Endothelial cell of umbilical vein (primary cell): ENCODE measurements around the gene CACNA2D3. TPM values are rescaled to one million over a fixed set of nuclear protein-coding genes. Genes with fewer than 3 reads are reported as not detected.

Source experiments
- BruUV-seq: library from RNA; stranded (reverse); fragments of 400-500 nt; replicated peaks from 2 replicates; lab custom pipeline; 2021; lab: Mats Ljungman, UMichigan
- CTCF ChIA-PET: fragments of 300-600, 350-600 bp; sonication (Branson Sonifier 250); formaldehyde crosslinking; loops from one replicate; lab custom pipeline; 2021; ENCODE audit warnings: antibody characterized with exemption, inconsistent platforms; lab: Charles Lee
- POLR2A ChIA-PET: fragments of 300-600, 350-600 bp; sonication (Branson Sonifier 250); formaldehyde crosslinking; loops from one replicate; lab custom pipeline; 2021; ENCODE audit warnings: antibody characterized with exemption, inconsistent platforms; lab: Charles Lee
- DNase-seq: peaks from one replicate; pipeline ENCODE4 v3.0.0-alpha.2; 2011; ENCODE audit warnings: low read depth, low spot score
- FAIRE-seq: peaks from 2 replicates; lab custom pipeline; 2011; peaks lifted over from hg19 to GRCh38; lab: Jason Lieb, UNC
- H2AFZ ChIP-seq: 2 replicates; pipeline ENCODE4 v1.6.0; 2012; ENCODE audit warnings: low read depth, low read length, control low read depth, inconsistent platforms
- H3K27ac ChIP-seq: 2 replicates; pipeline ENCODE4 v1.5.1; 2011; ENCODE audit warnings: low read depth, mild to moderate bottlenecking, control low read depth, low read length, moderate library complexity; ENCODE audit not compliant: insufficient read depth
- H3K27me3 ChIP-seq, 2 experiments: 2 replicates each; pipeline versions ENCODE4 v1.6.0 to v1.6.1; 2011; ENCODE audit warnings: low read length in 2 of 2, mixed read lengths in 1 of 2; ENCODE audit not compliant: control insufficient read depth in 2 of 2, insufficient read depth in 2 of 2
- H3K36me3 ChIP-seq, 2 experiments: 2 replicates in 1 of 2; 3 replicates in 1 of 2; pipeline ENCODE4 v1.5.1; 2011; ENCODE audit warnings: low read length in 2 of 2, mild to moderate bottlenecking in 1 of 2, moderate library complexity in 1 of 2; ENCODE audit not compliant: control insufficient read depth in 2 of 2, insufficient read depth in 2 of 2; ENCODE audit errors: extremely low read depth in 1 of 2
- H3K4me1 ChIP-seq: 3 replicates; pipeline ENCODE4 v1.5.1; 2011; ENCODE audit warnings: mild to moderate bottlenecking, low read length; ENCODE audit not compliant: control insufficient read depth, insufficient read depth; ENCODE audit errors: extremely low read depth
- H3K4me2 ChIP-seq: 2 replicates; pipeline ENCODE4 v1.6.1; 2011; ENCODE audit warnings: low read length, control low read depth, mixed read lengths; ENCODE audit not compliant: insufficient read depth
- H3K4me3 ChIP-seq, 3 experiments: fragments of 200-600 bp in 1 of 3; sonication (generic), shearing (Covaris generic) in 1 of 3; replicated peaks in 1 of 3; 2 replicates each; pipeline ENCODE4 v1.5.1; 2011 to 2016; ENCODE audit warnings: control low read depth in 3 of 3, low read length in 3 of 3, mild to moderate bottlenecking in 2 of 3, inconsistent platforms in 1 of 3, low read depth in 1 of 3, moderate library complexity in 1 of 3; ENCODE audit not compliant: insufficient read depth in 1 of 3
- H3K79me2 ChIP-seq: 2 replicates; pipeline ENCODE4 v1.6.0; 2012; ENCODE audit warnings: low read length, inconsistent platforms; ENCODE audit not compliant: control insufficient read depth, insufficient read depth
- H3K9ac ChIP-seq: replicated peaks from 2 replicates; pipeline ENCODE3; 2011; ENCODE audit warnings: low read length, control low read depth; ENCODE audit not compliant: insufficient read depth; ENCODE audit errors: extremely low read depth
- H3K9me1 ChIP-seq: replicated peaks from 3 replicates; pipeline ENCODE4 v1.6.0; 2011; ENCODE audit warnings: mild to moderate bottlenecking, low read length; ENCODE audit not compliant: control insufficient read depth, insufficient read depth; ENCODE audit errors: extremely low read depth
- H3K9me3 ChIP-seq: replicated peaks from 2 replicates; pipeline ENCODE4 v1.5.1; 2012; ENCODE audit warnings: low read length, inconsistent platforms; ENCODE audit not compliant: control insufficient read depth, insufficient read depth
- H4K20me1 ChIP-seq: replicated peaks from 2 replicates; pipeline ENCODE3; 2011; ENCODE audit warnings: mild to moderate bottlenecking, low read length; ENCODE audit not compliant: control insufficient read depth, insufficient read depth; ENCODE audit errors: extremely low read depth
- CTCF ChIP-seq, 2 donors: IDR thresholded peaks; 1 replicate in 1 of 2; 2 replicates in 1 of 2; pipeline ENCODE4 v1.5.1; 2011; ENCODE audit warnings: low read length in 2 of 2, mild to moderate bottlenecking in 2 of 2, moderate library complexity in 2 of 2, control low read depth in 1 of 2, inconsistent platforms in 1 of 2, low read depth in 1 of 2; ENCODE audit not compliant: insufficient read depth in 1 of 2; ENCODE audit errors: extremely low read depth in 1 of 2
- EZH2 ChIP-seq: IDR thresholded peaks from 2 replicates; pipeline ENCODE4 v1.6.1; 2012; ENCODE audit warnings: borderline replicate concordance, low read depth, mild to moderate bottlenecking, moderate library complexity, low read length, inconsistent platforms; ENCODE audit not compliant: severe bottlenecking
- FOS ChIP-seq: IDR thresholded peaks from 2 replicates; pipeline ENCODE4 v1.6.1; 2011; ENCODE audit warnings: mild to moderate bottlenecking, low read length, moderate library complexity, borderline replicate concordance; ENCODE audit not compliant: insufficient read depth
- GATA2 ChIP-seq: IDR thresholded peaks from 2 replicates; pipeline ENCODE4 v1.7.0; 2011; ENCODE audit warnings: low read depth, mild to moderate bottlenecking, moderate library complexity, mixed read lengths, low read length; ENCODE audit not compliant: insufficient read length, insufficient read depth
- JUN ChIP-seq: IDR thresholded peaks from 2 replicates; pipeline ENCODE4 v1.6.1; 2011; ENCODE audit warnings: borderline replicate concordance, low read depth; ENCODE audit not compliant: insufficient read length, insufficient read depth
- MAX ChIP-seq: IDR thresholded peaks from 2 replicates; pipeline ENCODE4 v1.6.1; 2011; ENCODE audit not compliant: insufficient read depth, insufficient read length
- MYC ChIP-seq: IDR thresholded peaks from one replicate; pipeline ENCODE4 v1.6.1; 2011; ENCODE audit warnings: mild to moderate bottlenecking, low read depth, low read length
- POLR2A ChIP-seq: IDR thresholded peaks from 2 replicates; pipeline ENCODE4 v1.6.1; 2012; ENCODE audit warnings: low read depth, mild to moderate bottlenecking, control low read depth, low read length
- POLR2AphosphoS5 ChIP-seq: IDR thresholded peaks from 2 replicates; pipeline ENCODE4 v1.6.1; 2012; ENCODE audit warnings: low read depth, mild to moderate bottlenecking, control low read depth, low read length, moderate library complexity; ENCODE audit not compliant: insufficient read depth
- dilution Hi-C: fragments of 300-500 bp; cut with MboI; formaldehyde crosslinking; loops from one replicate; pipeline ENCODE4 v1.15.0; 2019; ENCODE audit warnings: low sequenced_read_pairs; ENCODE audit not compliant: extremely low pct_ligation_motif_present
- intact Hi-C: fragments of 100-400 bp; cut with micrococcal nuclease; formaldehyde crosslinking; loops from one replicate; pipeline ENCODE4 v1.10.0; 2022
- polyA plus RNA-seq, 4 experiments: library from polyadenylated mRNA; depleted of rRNA in 3 of 4; stranded (reverse) in 3 of 4; unstranded in 1 of 4; fragments of >200 nt; gene quantifications; 2 replicates each; pipeline versions ENCODE4 v1.2.1 to v1.2.3, GENCODE V29; 2011 to 2012; ENCODE audit warnings: missing spikeins in 1 of 4
- total RNA-seq: library from RNA; stranded (reverse); gene quantifications from 2 replicates; pipeline ENCODE4 v1.2.3, GENCODE V29; 2021

The CACNA2D3 gene
- total and polyA plus RNA-seq, 2 donors (not counting 3 experiments of a cell fraction or from before 2014, with no cell fraction given), result not detected

GRCh38 chr3:54600441-54601204 lies 478.3 kb downstream of the CACNA2D3 start:
- ChIA-PET CTCF (no interaction called here), POLR2A (no interaction called here)
- Histone ChIP-seq H2AFZ (no peak overlapping the region), H3K4me2 (no peak overlapping the region), H3K9me3 (peaks cover 14% of the 10 kb centered on the region), H3K9ac (no peak overlapping the region), H3K4me3 (no peak overlapping the region), H4K20me1 (no peaks in the 10 kb centered on the region), H3K79me2 (no peaks in the 10 kb centered on the region), H3K4me1 (no peaks in the 10 kb centered on the region), H3K27me3 (no peaks in the 10 kb centered on the region), H3K27ac (no peak overlapping the region), H3K36me3 (no peaks in the 10 kb centered on the region), H3K9me1 (no peaks in the 10 kb centered on the region)
- no TSS peak for BruUV-seq
- no peak for FAIRE-seq
- TF ChIP-seq MAX (no peak), CTCF (IDR thresholded peaks at IDR 0.05; ENCODE audit: extremely low read depth in 1 of 2, insufficient read depth in 1 of 2, low read depth in 1 of 2, low read length in 2 of 2) (no peak), POLR2A (no peak), GATA2 (no peak), JUN (no peak), MYC (no peak), FOS (no peak), EZH2 (no peak), POLR2AphosphoS5 (no peak)
- DNase-seq, result no peak
- intact Hi-C loops (no loop called here), dilution Hi-C loops (no loop called here)
